Stimulated activated CD4-positive, alpha-beta T cell treated with anti-CD3 and anti-CD28 coated beads, Interleukin-2, amount 100 ng/mL, for 4 hours (primary cell): ENCODE results near the gene TLE7.

ENCODE experiments used
- DNase-seq: peaks from one replicate; pipeline ENCODE4 v3.0.0-alpha.2; 2020; ENCODE audit warnings: low read depth

TLE7 gene

GRCh38 chr16:71442051-71442440 lies at the start of gene TLE7:
Gene TLE7, minus strand, starts transcription at chr16:71442054. Its CDS starts 8,730 bp downstream, at chr16:71433324.
- DNase-seq, result no peak

- no peak for DNase-seq
Observed at GRCh38 chr16:71491054-71491453, 49.2 kb upstream of the TLE7 start.

GRCh38 chr16:71490361-71490760 lies 48.5 kb upstream of the TLE7 start:
- no peak for DNase-seq

GRCh38 chr16:71489122-71489521 lies 47.3 kb upstream of the TLE7 start, which contains the start of gene ZNF19:
Gene ZNF19, minus strand, starts transcription at chr16:71489324. Its CDS starts 7,210 bp downstream, at chr16:71482114.
- no peak for DNase-seq

GRCh38 chr16:71484006-71484893 lies 42.4 kb upstream of the TLE7 start:
- peak; percentile 70 for DNase-seq

GRCh38 chr16:71482569-71482968 lies 40.7 kb upstream of the TLE7 start:
- DNase-seq, result no peak

GRCh38 chr16:71480956-71481355 lies 39.1 kb upstream of the TLE7 start:
- no peak for DNase-seq

- no peak for DNase-seq
Observed at GRCh38 chr16:71479420-71479819, 37.6 kb upstream of the TLE7 start.

GRCh38 chr16:71476457-71477124 lies 34.7 kb upstream of the TLE7 start:
- DNase-seq, result no peak

- DNase-seq, result no peak
Observed at GRCh38 chr16:71474864-71475263, 33.0 kb upstream of the TLE7 start.

GRCh38 chr16:71473891-71474290 lies 32.0 kb upstream of the TLE7 start:
- DNase-seq, result no peak

GRCh38 chr16:71472931-71473330 lies 31.1 kb upstream of the TLE7 start:
- DNase-seq, result no peak

- no peak for DNase-seq
Observed at GRCh38 chr16:71472051-71472450, 30.2 kb upstream of the TLE7 start.

- no peak for DNase-seq
Observed at GRCh38 chr16:71467810-71468209, 26.0 kb upstream of the TLE7 start.

GRCh38 chr16:71464231-71464630 lies 22.4 kb upstream of the TLE7 start:
- no peak for DNase-seq

- DNase-seq, result peak; percentile 67
Observed at GRCh38 chr16:71461686-71462648, 20.1 kb upstream of the TLE7 start, which contains the start of gene ZNF23. Gene ZNF23, minus strand, starts transcription at chr16:71462247. Its CDS starts 5,451 bp downstream, at chr16:71456796.

GRCh38 chr16:71460941-71461340 lies 19.1 kb upstream of the TLE7 start:
- no peak for DNase-seq

- no peak for DNase-seq
Observed at GRCh38 chr16:71460236-71460635, 18.4 kb upstream of the TLE7 start.

- no peak for DNase-seq
Observed at GRCh38 chr16:71459510-71459909, 17.7 kb upstream of the TLE7 start.

GRCh38 chr16:71456801-71457200 lies 14.9 kb upstream of the TLE7 start:
- no peak for DNase-seq

GRCh38 chr16:71453036-71453435 lies 11.2 kb upstream of the TLE7 start:
- no peak for DNase-seq

GRCh38 chr16:71449020-71449419 lies 7.2 kb upstream of the TLE7 start:
- DNase-seq, result no peak
